HT1080 (cell line): ENCODE data around the gene USP24. TPM values are rescaled to one million over a fixed set of nuclear protein-coding genes. Genes with fewer than 3 reads are reported as not detected.

Experiments used
- DNase-seq: peaks from one replicate; pipeline ENCODE4 v3.0.0-alpha.2; 2015; ENCODE audit warnings: low read depth
- total RNA-seq: library from RNA; depleted of rRNA; stranded (reverse); fragments of >200 nt; shearing (Covaris generic); gene quantifications from 2 replicates; pipeline ENCODE4 v1.2.3, GENCODE V29; 2014

Gene USP24
- total RNA-seq, 1 experiment from 2014 or later, result 31.4 TPM

GRCh38 chr1:55071477-55071876, 143.7 kb downstream of the USP24 start:
- DNase-seq, result peak; percentile 52

- DNase-seq, result no peak
Measured at GRCh38 chr1:55070293-55071164, 144.6 kb downstream of the USP24 start.

- no peak for DNase-seq
Measured at GRCh38 chr1:55069280-55069679, 145.9 kb downstream of the USP24 start.

GRCh38 chr1:55068638-55069037, 146.5 kb downstream of the USP24 start:
- no peak for DNase-seq

GRCh38 chr1:55067914-55068313, 147.2 kb downstream of the USP24 start:
- no peak for DNase-seq

GRCh38 chr1:55067022-55067778, 148.0 kb downstream of the USP24 start:
- no peak for DNase-seq

- no peak for DNase-seq
Measured at GRCh38 chr1:55065648-55066047, 149.5 kb downstream of the USP24 start.

- no peak for DNase-seq
Measured at GRCh38 chr1:55064861-55065263, 150.3 kb downstream of the USP24 start.

GRCh38 chr1:55064071-55064581, 151.0 kb downstream of the USP24 start:
- no peak for DNase-seq

GRCh38 chr1:55063577-55063942, 151.6 kb downstream of the USP24 start:
- DNase-seq, result no peak

- DNase-seq, result no peak
Measured at GRCh38 chr1:55062801-55063576, 152.2 kb downstream of the USP24 start.

GRCh38 chr1:55061706-55062321, 153.3 kb downstream of the USP24 start:
- DNase-seq, result no peak

GRCh38 chr1:55061000-55061705, 154.0 kb downstream of the USP24 start:
- no peak for DNase-seq

- peak; percentile 29 for DNase-seq
Measured at GRCh38 chr1:55060133-55060999, 154.8 kb downstream of the USP24 start.

GRCh38 chr1:55059302-55060132, 155.6 kb downstream of the USP24 start:
- no peak for DNase-seq

- no peak for DNase-seq
Measured at GRCh38 chr1:55057956-55058298, 157.2 kb downstream of the USP24 start.

GRCh38 chr1:55057270-55057955, 157.8 kb downstream of the USP24 start:
- no peak for DNase-seq

GRCh38 chr1:55056632-55056992, 158.6 kb downstream of the USP24 start:
- DNase-seq, result no peak
